K562 (cell line): Measurements from ENCODE around the gene TVP23B. TPM values are rescaled to one million over a fixed set of nuclear protein-coding genes. Genes with fewer than 3 reads are reported as not detected.
"Not testable (repeated sequence)": the region's sequence is repeated elsewhere in the genome, so short reads cannot be mapped to it uniquely, and the experiment has no call there.

Source experiments
- ATAC-seq: fragments of 200-7000 bp; cut with Tn5 transposase; 3 replicates; pipeline ENCODE4 v1.9.1; 2020; ENCODE audit warnings: moderate library complexity
- BruUV-seq: library from RNA; stranded (reverse); fragments of 400-500 nt; replicated peaks from 2 replicates; lab custom pipeline; 2021; lab: Mats Ljungman, UMichigan
- CTCF ChIA-PET: fragments of 300-600 bp; formaldehyde crosslinking; extraction: SDS; loops from one replicate; lab custom pipeline; 2021; ENCODE audit warnings: low intra/inter-chr PET ratio; lab: Yijun Ruan, JAX
- POLR2A ChIA-PET: fragments of 300-600, 350-650 bp; sonication (Branson Sonifier 250); formaldehyde crosslinking; extraction: SDS; loops from one replicate; lab custom pipeline; 2021; ENCODE audit warnings: antibody characterized with exemption, inconsistent platforms; lab: Yijun Ruan, JAX
- DNase-seq, 4 experiments: peaks; one replicate each; pipeline versions ENCODE4 v3.0.0 to v3.0.0-alpha.2; 2011 to 2018; ENCODE audit warnings: low spot score in 3 of 4, mixed read lengths in 3 of 4; ENCODE audit errors: extremely low read depth in 1 of 4
- FAIRE-seq: peaks from 2 replicates; lab custom pipeline; 2011; peaks lifted over from hg19 to GRCh38; lab: Jason Lieb, UNC
- H2AFZ ChIP-seq: 2 replicates; pipeline ENCODE4 v1.6.0; 2011; ENCODE audit warnings: low read depth, low read length, control low read depth, inconsistent platforms
- H3K27ac ChIP-seq: fragments of 200-600 bp; 3 replicates; pipeline ENCODE4 v1.8.0; 2011; ENCODE audit warnings: low read depth, mild to moderate bottlenecking, control low read depth, inconsistent platforms, low read length, moderate library complexity, mixed read lengths; ENCODE audit errors: extremely low read depth
- H3K27me3 ChIP-seq, 2 experiments: fragments of 300-600 bp in 1 of 2; 2 replicates in 1 of 2; 3 replicates in 1 of 2; pipeline versions ENCODE4 v1.6.0 to v1.8.0; 2011; ENCODE audit warnings: inconsistent platforms in 2 of 2, low read length in 2 of 2, mild to moderate bottlenecking in 1 of 2, mixed read lengths in 1 of 2, moderate library complexity in 1 of 2; ENCODE audit not compliant: control insufficient read depth in 2 of 2, insufficient read depth in 2 of 2
- H3K36me3 ChIP-seq: fragments of 300-600 bp; 3 replicates; pipeline ENCODE4 v1.8.0; 2011; ENCODE audit warnings: mild to moderate bottlenecking, low read length, inconsistent platforms; ENCODE audit not compliant: control insufficient read depth, insufficient read depth
- H3K4me1 ChIP-seq, 2 experiments: fragments of 200-600 bp in 1 of 2; replicated peaks in 1 of 2; 2 replicates in 1 of 2; 3 replicates in 1 of 2; pipeline versions ENCODE4 v1.5.1 to v1.8.0; 2011; ENCODE audit warnings: inconsistent platforms in 2 of 2, low read length in 2 of 2, mild to moderate bottlenecking in 1 of 2, mixed read lengths in 1 of 2, moderate library complexity in 1 of 2; ENCODE audit not compliant: control insufficient read depth in 2 of 2, insufficient read depth in 2 of 2
- H3K4me2 ChIP-seq: 2 replicates; pipeline ENCODE4 v1.6.1; 2011; ENCODE audit warnings: low read length, control low read depth, inconsistent platforms, mixed read lengths; ENCODE audit not compliant: insufficient read depth
- H3K4me3 ChIP-seq: fragments of 200-600 bp; sonication (generic), shearing (Covaris generic); 2 replicates; pipeline ENCODE4 v1.5.1; 2016; ENCODE audit warnings: control low read depth, inconsistent platforms
- H3K79me2 ChIP-seq: fragments of 200-600 bp; 3 replicates; pipeline ENCODE4 v1.8.0; 2011; ENCODE audit warnings: low read length, inconsistent platforms; ENCODE audit not compliant: control insufficient read depth, insufficient read depth
- H3K9ac ChIP-seq, 2 experiments: 2 replicates each; pipeline versions ENCODE4 v1.6.0 to v1.6.1; 2011; ENCODE audit warnings: low read depth in 2 of 2, low read length in 2 of 2, control low read depth in 1 of 2, inconsistent platforms in 1 of 2, mild to moderate bottlenecking in 1 of 2, mixed read lengths in 1 of 2; ENCODE audit not compliant: insufficient read depth in 1 of 2
- H3K9me1 ChIP-seq: one replicate; pipeline ENCODE4 v1.6.0; 2011; ENCODE audit warnings: inconsistent platforms, mild to moderate bottlenecking, low read length, moderate library complexity; ENCODE audit not compliant: control insufficient read depth, insufficient read depth
- H3K9me3 ChIP-seq: replicated peaks from 2 replicates; pipeline ENCODE4 v1.5.1; 2011; ENCODE audit warnings: low read depth, low read length, inconsistent platforms; ENCODE audit not compliant: control insufficient read depth, insufficient read depth
- H4K20me1 ChIP-seq: replicated peaks from 2 replicates; pipeline ENCODE4 v1.6.1; 2011; ENCODE audit warnings: low read length, inconsistent platforms, mixed read lengths; ENCODE audit not compliant: control insufficient read depth, insufficient read depth
- WGBS: fragments of 100-300 bp; shearing (Covaris generic); methylation state at CpG from one replicate; pipeline ENCODE4 v1.1.6; 2016; ENCODE audit warnings: low coverage, mixed read lengths; ENCODE audit not compliant: insufficient coverage; ENCODE audit errors: missing lambda C conversion rate; 5-methylcytosine and 5-hydroxymethylcytosine counted together
- in situ Hi-C: fragments of 300-500 bp; cut with MboI; formaldehyde crosslinking; loops from 4 replicates; pipeline ENCODE4 v1.15.0; 2018; ENCODE audit warnings: inconsistent platforms, mixed read lengths
- intact Hi-C: fragments of 100-400 bp; cut with micrococcal nuclease; formaldehyde crosslinking; loops from 2 replicates; pipeline ENCODE4 v1.14.2; 2022
- polyA plus RNA-seq, 8 experiments: library from polyadenylated mRNA; depleted of rRNA in 4 of 8; stranded (reverse) in 5 of 8; unstranded in 3 of 8; fragments of >200 nt; fragmentation: Nextera tagmentation in 2 of 8; fragmentation: Illumina TruSeq in 1 of 8; extraction: Ambion mirVana in 2 of 8; extraction: Trizol in 1 of 8; gene quantifications; 2 replicates each; pipeline versions ENCODE4 v1.2.1 to v1.2.3, GENCODE V29; 2011 to 2014; ENCODE audit warnings: inconsistent platforms in 1 of 8, missing spikeins in 1 of 8
- total RNA-seq, 7 experiments: library from RNA; depleted of rRNA in 6 of 7; stranded (reverse); fragments of >200 nt in 6 of 7; fragmentation: Illumina TruSeq in 2 of 7; extraction: Trizol in 2 of 7; gene quantifications; 2 replicates each; pipeline versions ENCODE4 v1.2.1 to v1.2.3, GENCODE V29; 2011 to 2021; ENCODE audit warnings: low replicate concordance in 1 of 7

TVP23B gene
- total and polyA plus RNA-seq, 9 of the 15 experiments (the other 6 are each of a cell fraction or from before 2014, with no cell fraction given), result 10.4 to 52.8 (median 15.8) TPM

GRCh38 chr17:18732438-18732837, 48.5 kb upstream of the TVP23B start:
- CTCF ChIA-PET, H3K9me1 ChIP-seq, POLR2A ChIA-PET, H3K27ac ChIP-seq, H2AFZ ChIP-seq, H3K9ac ChIP-seq, intact Hi-C loops, H3K27me3 ChIP-seq, H3K4me3 ChIP-seq, DNase-seq, H3K4me2 ChIP-seq, in situ Hi-C loops, H3K4me1 ChIP-seq, H3K36me3 ChIP-seq, BruUV-seq, ATAC-seq, H3K79me2 ChIP-seq, H3K9me3 ChIP-seq, FAIRE-seq, H4K20me1 ChIP-seq: not testable (repeated sequence)
- WGBS, result 0% methylated on average over 1 of the region's 1 CpG

- BruUV-seq, POLR2A ChIA-PET: not testable (repeated sequence)
- WGBS, result 0% methylated on average over 2 of the region's 4 CpGs
Observed at GRCh38 chr17:18733350-18733749, 47.6 kb upstream of the TVP23B start.

GRCh38 chr17:18739616-18740391, 41.2 kb upstream of the TVP23B start:
- POLR2A ChIA-PET, FAIRE-seq, BruUV-seq: not testable (repeated sequence)

More at GRCh38 chr17:18733350-18733749, 47.6 kb upstream of the TVP23B start:
- H3K27me3 ChIP-seq, H2AFZ ChIP-seq, H3K4me1 ChIP-seq, H3K9me1 ChIP-seq, H3K27ac ChIP-seq, H3K4me2 ChIP-seq, H3K9me3 ChIP-seq, H3K9ac ChIP-seq, ATAC-seq, DNase-seq, CTCF ChIA-PET, H3K36me3 ChIP-seq, intact Hi-C loops, H4K20me1 ChIP-seq, H3K79me2 ChIP-seq, in situ Hi-C loops, H3K4me3 ChIP-seq: not testable (repeated sequence)
- peak; percentile 67 for FAIRE-seq

GRCh38 chr17:18741228-18741627, 39.8 kb upstream of the TVP23B start:
- H3K27me3 ChIP-seq, H3K27ac ChIP-seq, BruUV-seq, H3K79me2 ChIP-seq, FAIRE-seq, H2AFZ ChIP-seq, H3K4me2 ChIP-seq, intact Hi-C loops, H3K9ac ChIP-seq, CTCF ChIA-PET, in situ Hi-C loops, H3K36me3 ChIP-seq, H4K20me1 ChIP-seq, H3K9me3 ChIP-seq, H3K9me1 ChIP-seq, DNase-seq, H3K4me3 ChIP-seq, POLR2A ChIA-PET, H3K4me1 ChIP-seq: not testable (repeated sequence)
- ATAC-seq, result peak; percentile 68
- WGBS, result 0% methylated on average over 2 of the region's 6 CpGs

More at GRCh38 chr17:18739616-18740391, 41.2 kb upstream of the TVP23B start:
- WGBS, result 26% methylated on average over 5 of the region's 7 CpGs
- H4K20me1 ChIP-seq, H3K9me3 ChIP-seq, intact Hi-C loops, DNase-seq, H3K9ac ChIP-seq, ATAC-seq, H3K4me2 ChIP-seq, CTCF ChIA-PET, H3K27ac ChIP-seq, in situ Hi-C loops, H3K4me3 ChIP-seq, H2AFZ ChIP-seq, H3K36me3 ChIP-seq, H3K79me2 ChIP-seq, H3K9me1 ChIP-seq, H3K4me1 ChIP-seq, H3K27me3 ChIP-seq: not testable (repeated sequence)
